IMR-90 (cell line): ENCODE results near the gene TAGAP. TPM values are rescaled to one million over a fixed set of nuclear protein-coding genes. Genes with fewer than 3 reads are reported as not detected.

ENCODE experiments used
- ATAC-seq: fragments of 200-7000 bp; cut with Tn5 transposase; 2 replicates; pipeline ENCODE4 v1.9.1; 2020; ENCODE audit warnings: low read depth, mild to moderate bottlenecking, moderate library complexity
- BruUV-seq: library from RNA; stranded (reverse); fragments of 400-500 nt; replicated peaks from 2 replicates; lab custom pipeline; 2021; lab: Mats Ljungman, UMichigan
- CTCF ChIA-PET: fragments of 300-600 bp; formaldehyde crosslinking; extraction: SDS; loops from one replicate; lab custom pipeline; 2021; ENCODE audit warnings: antibody characterized with exemption; lab: Yijun Ruan, JAX
- POLR2A ChIA-PET: fragments of 300-600 bp; sonication (Branson Sonifier 250); formaldehyde crosslinking; loops from one replicate; lab custom pipeline; 2022; ENCODE audit warnings: antibody characterized with exemption; ENCODE audit not compliant: unreplicated experiment; lab: Charles Lee
- DNase-seq: peaks from one replicate; pipeline ENCODE4 v3.0.0; 2013
- H2AFZ ChIP-seq: replicated peaks from 2 replicates; pipeline ENCODE3; 2013; ENCODE audit warnings: low read length, mild to moderate bottlenecking; ENCODE audit not compliant: poor library complexity
- H2AK5ac ChIP-seq: 2 replicates; pipeline ENCODE4 v1.6.1; 2013; ENCODE audit warnings: low read depth, low read length, inconsistent platforms
- H2AK9ac ChIP-seq: replicated peaks from 2 replicates; pipeline ENCODE3; 2013; ENCODE audit warnings: mild to moderate bottlenecking, low read depth, low read length, moderate library complexity; ENCODE audit not compliant: poor library complexity
- H2BK120ac ChIP-seq: 2 replicates; pipeline ENCODE4 v1.6.1; 2013; ENCODE audit warnings: low read depth, low read length, inconsistent platforms
- H2BK15ac ChIP-seq: 3 replicates; pipeline ENCODE4 v1.6.1; 2013; ENCODE audit warnings: low read depth, low read length, inconsistent platforms
- H2BK20ac ChIP-seq: 2 replicates; pipeline ENCODE4 v1.6.1; 2013; ENCODE audit warnings: low read depth, mild to moderate bottlenecking, inconsistent platforms, low read length, moderate library complexity
- H2BK5ac ChIP-seq: 2 replicates; pipeline ENCODE4 v1.6.1; 2013; ENCODE audit warnings: mild to moderate bottlenecking, low read depth, low read length, inconsistent platforms; ENCODE audit not compliant: poor library complexity, severe bottlenecking
- H3K14ac ChIP-seq: replicated peaks from 2 replicates; pipeline ENCODE4 v1.6.1; 2013; ENCODE audit warnings: low read depth, low read length, inconsistent platforms
- H3K18ac ChIP-seq: 2 replicates; pipeline ENCODE4 v1.6.1; 2013; ENCODE audit warnings: low read depth, low read length, control low read depth
- H3K23ac ChIP-seq: 2 replicates; pipeline ENCODE4 v1.6.1; 2013; ENCODE audit warnings: low read depth, low read length, inconsistent platforms
- H3K27ac ChIP-seq: 2 replicates; pipeline ENCODE4 v1.5.1; 2013; ENCODE audit warnings: mild to moderate bottlenecking, control low read depth, low read length; ENCODE audit not compliant: insufficient read depth
- H3K27me3 ChIP-seq: 2 replicates; pipeline ENCODE4 v1.6.1; 2013; ENCODE audit warnings: low read length; ENCODE audit not compliant: control insufficient read depth, insufficient read depth
- H3K36me3 ChIP-seq: 2 replicates; pipeline ENCODE4 v1.6.1; 2013; ENCODE audit warnings: low read length, mixed read lengths; ENCODE audit not compliant: control insufficient read depth, insufficient read depth
- H3K4ac ChIP-seq: 2 replicates; pipeline ENCODE4 v1.6.1; 2013; ENCODE audit warnings: low read depth, low read length, inconsistent platforms
- H3K4me1 ChIP-seq: 2 replicates; pipeline ENCODE4 v1.6.1; 2013; ENCODE audit warnings: low read length, mixed read lengths; ENCODE audit not compliant: control insufficient read depth, insufficient read depth
- H3K4me2 ChIP-seq: 2 replicates; pipeline ENCODE4 v1.6.1; 2013; ENCODE audit warnings: low read depth, mild to moderate bottlenecking, control low read depth, low read length, moderate library complexity
- H3K4me3 ChIP-seq: 2 replicates; pipeline ENCODE4 v1.5.1; 2013; ENCODE audit warnings: low read depth, mild to moderate bottlenecking, control low read depth, low read length, moderate library complexity; ENCODE audit not compliant: insufficient read depth
- H3K56ac ChIP-seq: 2 replicates; pipeline ENCODE4 v1.6.1; 2013; ENCODE audit warnings: low read length, inconsistent platforms; ENCODE audit not compliant: insufficient read depth; ENCODE audit errors: extremely low read depth
- H3K79me1 ChIP-seq, 2 experiments: 2 replicates each; pipeline ENCODE4 v1.6.1; 2013; ENCODE audit warnings: low read length in 2 of 2, inconsistent platforms in 1 of 2, low read depth in 1 of 2
- H3K9ac ChIP-seq: 2 replicates; pipeline ENCODE4 v1.6.1; 2013; ENCODE audit warnings: low read depth, low read length, control low read depth
- H3K9me1 ChIP-seq: 2 replicates; pipeline ENCODE4 v1.6.1; 2013; ENCODE audit warnings: low read length, inconsistent platforms; ENCODE audit not compliant: insufficient read depth
- H3K9me3 ChIP-seq: 2 replicates; pipeline ENCODE4 v1.6.1; 2013; ENCODE audit warnings: low read length; ENCODE audit not compliant: control insufficient read depth, insufficient read depth
- H4K20me1 ChIP-seq: 2 replicates; pipeline ENCODE4 v1.6.1; 2013; ENCODE audit warnings: low read length, inconsistent platforms; ENCODE audit not compliant: insufficient read depth
- H4K5ac ChIP-seq: 2 replicates; pipeline ENCODE4 v1.6.1; 2013; ENCODE audit warnings: mild to moderate bottlenecking, low read depth, low read length, control low read depth
- H4K8ac ChIP-seq, 2 experiments: 2 replicates each; pipeline ENCODE4 v1.6.1; 2013; ENCODE audit warnings: low read depth in 2 of 2, low read length in 2 of 2, control low read depth in 1 of 2, inconsistent platforms in 1 of 2
- H4K91ac ChIP-seq: 2 replicates; pipeline ENCODE4 v1.6.1; 2013; ENCODE audit warnings: low read depth, low read length, inconsistent platforms; ENCODE audit not compliant: insufficient read depth
- FOS ChIP-seq: fragments of 150-350 bp; IDR thresholded peaks from 2 replicates; pipeline ENCODE4 v1.6.1; 2016; ENCODE audit warnings: low read depth, low read length
- MAFK ChIP-seq: IDR thresholded peaks from 2 replicates; pipeline ENCODE4 v1.6.1; 2012; ENCODE audit warnings: low read depth, low read length, improper control_type of control experiment
- MAZ ChIP-seq: IDR thresholded peaks from 2 replicates; pipeline ENCODE4 v1.6.1; 2012; ENCODE audit warnings: low read depth, mild to moderate bottlenecking, low read length, improper control_type of control experiment, moderate library complexity, borderline replicate concordance
- POLR2A ChIP-seq: IDR thresholded peaks from 2 replicates; pipeline ENCODE4 v1.6.1; 2012; ENCODE audit warnings: mild to moderate bottlenecking, low read depth, low read length
- RCOR1 ChIP-seq: IDR thresholded peaks from 2 replicates; pipeline ENCODE4 v1.6.1; 2012; ENCODE audit warnings: mild to moderate bottlenecking, low read length, improper control_type of control experiment; ENCODE audit not compliant: insufficient replicate concordance
- WGBS, 2 experiments: methylation state at CpG; one replicate each; pipeline versions ENCODE4 v1.1.5 to v1.1.7; 2013; ENCODE audit warnings: missing lambda C conversion rate in 2 of 2; ENCODE audit not compliant: insufficient read length in 1 of 2; ENCODE audit errors: extremely low coverage in 2 of 2; 5-methylcytosine and 5-hydroxymethylcytosine counted together
- dilution Hi-C: fragments of 300-500 bp; cut with HindIII; formaldehyde crosslinking; loops from one replicate; pipeline ENCODE4 v1.14.3; 2018; ENCODE audit warnings: low sequenced_read_pairs; ENCODE audit not compliant: unreplicated experiment
- in situ Hi-C: fragments of 300-500 bp; cut with MboI; formaldehyde crosslinking; loops from 3 replicates; pipeline ENCODE4 v1.14.3; 2019; ENCODE audit warnings: low sequenced_read_pairs, inconsistent platforms, mixed read lengths
- intact Hi-C: fragments of 100-400 bp; cut with micrococcal nuclease; formaldehyde crosslinking; loops from 2 replicates; pipeline ENCODE4 v1.10.0; 2022
- polyA plus RNA-seq, 3 experiments: library from polyadenylated mRNA; depleted of rRNA; stranded (reverse); fragments of >200 nt; gene quantifications; 2 replicates each; pipeline ENCODE4 v1.2.3, GENCODE V29; 2012; ENCODE audit warnings: low replicate concordance in 1 of 3
- total RNA-seq: library from RNA; depleted of rRNA; stranded (reverse); fragments of >200 nt; gene quantifications from 2 replicates; pipeline ENCODE4 v1.2.3, GENCODE V29; 2012

Gene TAGAP
- total and polyA plus RNA-seq, 2 of the 4 experiments (the other 2 are of a cell fraction), result not detected

DNA sequence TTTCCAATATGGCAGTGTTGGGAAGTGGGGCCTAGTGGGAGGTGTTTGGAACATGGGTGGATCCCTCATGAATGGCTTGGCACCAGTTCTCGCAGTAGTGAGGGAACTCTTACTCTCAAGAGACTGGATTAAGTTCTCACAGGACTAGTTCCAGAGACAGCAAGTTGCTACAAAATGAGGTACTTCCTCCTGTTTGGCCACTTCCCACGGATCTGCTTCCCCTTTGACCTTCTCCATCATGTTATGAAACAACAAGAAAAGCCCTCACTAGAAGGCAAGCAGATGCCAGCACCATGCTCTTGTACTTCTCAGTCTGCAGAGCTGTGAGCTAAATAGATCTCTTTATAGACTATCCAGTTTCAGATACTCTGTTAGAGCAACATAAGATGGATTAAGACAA lies 47.9 kb downstream of the TAGAP start:
- no peaks in the 10 kb centered on the region for H3K9me1 ChIP-seq
- H3K4me3 ChIP-seq, result no peak overlapping the region
- H4K5ac ChIP-seq, result no peak overlapping the region
- H3K14ac ChIP-seq, result no peak overlapping the region
- no peaks in the 10 kb centered on the region for H3K4me1 ChIP-seq
- no peak overlapping the region for H3K27ac ChIP-seq
- in situ Hi-C loops, result no loop called here
- intact Hi-C loops, result no loop called here
- H3K27me3 ChIP-seq, result no peaks in the 10 kb centered on the region
- CTCF ChIA-PET, result no interaction called here
- dilution Hi-C loops, result no loop called here
- WGBS, 2 experiments, result no CpG with 5 or more reads among the region's 2 CpGs
- no peaks in the 10 kb centered on the region for H3K36me3 ChIP-seq
- POLR2A ChIA-PET, result no interaction called here
- H3K9ac ChIP-seq, result no peak overlapping the region
- no peak overlapping the region for H2AK9ac ChIP-seq
- no peak overlapping the region for H3K23ac ChIP-seq
- no peak overlapping the region for H2BK20ac ChIP-seq
- H3K18ac ChIP-seq, result no peak overlapping the region
- DNase-seq (no peak), ATAC-seq (no peak)
- no peak overlapping the region for H2BK15ac ChIP-seq
- no peak overlapping the region for H4K8ac ChIP-seq
- TF ChIP-seq MAZ (no peak), MAFK (no peak), RCOR1 (no peak), FOS (no peak), POLR2A (no peak)
- H2AK5ac ChIP-seq, result no peak overlapping the region
- no peaks in the 10 kb centered on the region for H4K20me1 ChIP-seq
- no peak overlapping the region for H3K4me2 ChIP-seq
- no peak overlapping the region for H2BK5ac ChIP-seq
- H3K56ac ChIP-seq, result no peak overlapping the region
- no TSS peak for BruUV-seq
- no peaks in the 10 kb centered on the region for H3K9me3 ChIP-seq
- H3K4ac ChIP-seq, result no peak overlapping the region
- H4K91ac ChIP-seq, result no peak overlapping the region
- H2AFZ ChIP-seq, result no peak overlapping the region
- H2BK120ac ChIP-seq, result no peak overlapping the region
- peaks cover 2 to 7% of the 10 kb centered on the region in 2 experiments; a peak in 3 of 4 replicates for H3K79me1 ChIP-seq
